ENCODE measurements around the gene ADAMTSL2.

DNA sequence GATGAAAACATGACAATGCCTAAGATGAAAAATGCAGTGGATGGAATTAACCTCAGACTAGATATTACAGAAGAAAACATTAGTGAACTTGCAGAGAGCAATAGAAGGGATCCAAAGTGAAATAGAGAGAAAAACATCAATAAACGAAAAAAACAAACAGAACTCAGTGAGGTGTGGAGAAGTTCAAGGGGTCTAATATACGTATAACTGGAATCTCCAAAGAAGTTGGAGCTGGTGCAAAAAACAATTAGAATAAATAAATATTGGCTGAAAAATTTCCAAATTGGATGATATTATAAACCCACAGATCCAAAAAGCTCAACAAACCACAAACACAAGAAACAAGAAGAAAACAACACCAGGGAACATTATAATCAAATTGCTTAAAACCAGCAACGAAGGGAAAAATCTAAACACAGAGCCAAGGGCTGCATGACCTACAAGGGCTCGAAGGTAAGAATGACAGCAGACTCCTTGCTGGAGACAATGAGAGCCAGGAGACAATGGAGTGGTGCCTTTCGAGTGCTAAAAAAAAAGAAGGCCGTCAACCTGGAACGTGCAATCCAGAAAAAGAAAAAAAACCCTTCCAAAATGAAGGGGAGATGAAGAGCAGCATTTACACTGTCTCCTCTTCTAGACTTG, 62.9 kb downstream of the ADAMTSL2 start:
- TF ChIP-seq, protein P1, sequence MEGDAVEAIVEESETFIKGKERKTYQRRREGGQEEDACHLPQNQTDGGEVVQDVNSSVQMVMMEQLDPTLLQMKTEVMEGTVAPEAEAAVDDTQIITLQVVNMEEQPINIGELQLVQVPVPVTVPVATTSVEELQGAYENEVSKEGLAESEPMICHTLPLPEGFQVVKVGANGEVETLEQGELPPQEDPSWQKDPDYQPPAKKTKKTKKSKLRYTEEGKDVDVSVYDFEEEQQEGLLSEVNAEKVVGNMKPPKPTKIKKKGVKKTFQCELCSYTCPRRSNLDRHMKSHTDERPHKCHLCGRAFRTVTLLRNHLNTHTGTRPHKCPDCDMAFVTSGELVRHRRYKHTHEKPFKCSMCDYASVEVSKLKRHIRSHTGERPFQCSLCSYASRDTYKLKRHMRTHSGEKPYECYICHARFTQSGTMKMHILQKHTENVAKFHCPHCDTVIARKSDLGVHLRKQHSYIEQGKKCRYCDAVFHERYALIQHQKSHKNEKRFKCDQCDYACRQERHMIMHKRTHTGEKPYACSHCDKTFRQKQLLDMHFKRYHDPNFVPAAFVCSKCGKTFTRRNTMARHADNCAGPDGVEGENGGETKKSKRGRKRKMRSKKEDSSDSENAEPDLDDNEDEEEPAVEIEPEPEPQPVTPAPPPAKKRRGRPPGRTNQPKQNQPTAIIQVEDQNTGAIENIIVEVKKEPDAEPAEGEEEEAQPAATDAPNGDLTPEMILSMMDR (conservative IDR thresholded peaks at IDR 0.05): no peak
- TF ChIP-seq ZFX (IDR thresholded peaks at IDR 0.05): no peak
